K562 (cell line): ENCODE results near the gene SORCS1. TPM values are rescaled to one million over a fixed set of nuclear protein-coding genes. Genes with fewer than 3 reads are reported as not detected.

Experiments used
- FOXA3 ChIP-seq, 2 experiments: fragments of 450-650 bp in 1 of 2; sonication (generic) in 1 of 2; formaldehyde crosslinking; IDR thresholded peaks in 1 of 2; conservative IDR thresholded peaks in 1 of 2; 2 replicates each; pipeline versions ENCODE4 v1.4.0 to v1.8.0; 2020 to 2022; ENCODE audit warnings: mild to moderate bottlenecking in 2 of 2, missing genetic modification reagents in 1 of 2
- NCOA1 ChIP-seq: fragments of 450-650 bp; IDR thresholded peaks from 2 replicates; pipeline ENCODE4 v1.6.1; 2016; ENCODE audit warnings: low read depth
- SMAD3 ChIP-seq: fragments of 450-650 bp; formaldehyde crosslinking; conservative IDR thresholded peaks from 2 replicates; pipeline ENCODE4 v1.4.0; 2020; ENCODE audit warnings: mild to moderate bottlenecking
- SNRNP70 ChIP-seq: fragments of 200-400 bp; formaldehyde crosslinking; optimal IDR thresholded peaks from 2 replicates; pipeline ENCODE3; 2017; ENCODE audit warnings: low read depth, low read length
- TBP ChIP-seq: optimal IDR thresholded peaks from 2 replicates; pipeline ENCODE3; 2011; ENCODE audit warnings: low read depth, low read length, improper control_type of control experiment
- TCF3 ChIP-seq: sonication (generic); formaldehyde crosslinking; IDR thresholded peaks from 2 replicates; pipeline ENCODE4 v1.4.0; 2020; ENCODE audit warnings: mild to moderate bottlenecking, missing genetic modification reagents
- ZFPM2 ChIP-seq: fragments of 250-450 bp; sonication (Bioruptor Pico); IDR thresholded peaks from 2 replicates; pipeline ENCODE4 v1.5.1; 2022; ENCODE audit warnings: mild to moderate bottlenecking
- ZNF197 ChIP-seq: fragments of 200-800 bp; sonication (Bioruptor generic); IDR thresholded peaks from 2 replicates; pipeline ENCODE4 v1.6.1; 2016; ENCODE audit warnings: low read depth, missing genetic modification characterization, missing compliant biosample characterization
- ZNF23 ChIP-seq: fragments of 250-450 bp; sonication (Bioruptor Pico); IDR thresholded peaks from 2 replicates; pipeline ENCODE4 v1.4.0; 2020; ENCODE audit warnings: mild to moderate bottlenecking
- polyA plus RNA-seq, 8 experiments: library from polyadenylated mRNA; depleted of rRNA in 4 of 8; stranded (reverse) in 5 of 8; unstranded in 3 of 8; fragments of >200 nt; fragmentation: Nextera tagmentation in 2 of 8; fragmentation: Illumina TruSeq in 1 of 8; extraction: Ambion mirVana in 2 of 8; extraction: Trizol in 1 of 8; gene quantifications; 2 replicates each; pipeline versions ENCODE4 v1.2.1 to v1.2.3, GENCODE V29; 2011 to 2014; ENCODE audit warnings: inconsistent platforms in 1 of 8, missing spikeins in 1 of 8
- total RNA-seq, 7 experiments: library from RNA; depleted of rRNA in 6 of 7; stranded (reverse); fragments of >200 nt in 6 of 7; fragmentation: Illumina TruSeq in 2 of 7; extraction: Trizol in 2 of 7; gene quantifications; 2 replicates each; pipeline versions ENCODE4 v1.2.1 to v1.2.3, GENCODE V29; 2011 to 2021; ENCODE audit warnings: low replicate concordance in 1 of 7
- TF ChIP-seq, protein P1 (sequence below): fragments of 450-650 bp; IDR thresholded peaks from 2 replicates; pipeline ENCODE4 v1.7.1; 2018; ENCODE audit warnings: mild to moderate bottlenecking, low read depth; ENCODE audit not compliant: partially characterized antibody
- TF ChIP-seq, protein P2 (sequence below): fragments of 450-650 bp; conservative IDR thresholded peaks from 2 replicates; pipeline ENCODE4 v1.6.1; 2016; ENCODE audit warnings: missing genetic modification characterization, low read depth, mild to moderate bottlenecking, missing compliant biosample characterization, moderate library complexity
- TF ChIP-seq, protein P3 (sequence below): fragments of 450-650 bp; IDR thresholded peaks from 2 replicates; pipeline ENCODE4 v1.6.1; 2016; ENCODE audit warnings: missing biosample characterization, missing genetic modification characterization
- TF ChIP-seq, protein P4 (sequence below): fragments of 250-450 bp; sonication (Bioruptor Pico); IDR thresholded peaks from 2 replicates; pipeline ENCODE4 v1.5.0; 2021
- TF ChIP-seq, protein P5 (sequence below): fragments of 250-450 bp; sonication (Bioruptor Pico); IDR thresholded peaks from 2 replicates; pipeline ENCODE4 v1.4.0; 2020; ENCODE audit warnings: mild to moderate bottlenecking, moderate library complexity
- TF ChIP-seq, protein P6 (sequence below): sonication (generic); formaldehyde crosslinking; IDR thresholded peaks from 2 replicates; pipeline ENCODE4 v1.8.1; 2023; ENCODE audit warnings: mild to moderate bottlenecking, missing genetic modification reagents
- TF ChIP-seq, protein P7 (sequence below): IDR thresholded peaks from 2 replicates; pipeline ENCODE4 v1.6.1; 2014; ENCODE audit warnings: antibody characterized with exemption

The SORCS1 gene
- total and polyA plus RNA-seq, 9 of the 15 experiments (the other 6 are each of a cell fraction or from before 2014, with no cell fraction given), result 1.5 to 3.9 (median 2.7) TPM

DNA sequence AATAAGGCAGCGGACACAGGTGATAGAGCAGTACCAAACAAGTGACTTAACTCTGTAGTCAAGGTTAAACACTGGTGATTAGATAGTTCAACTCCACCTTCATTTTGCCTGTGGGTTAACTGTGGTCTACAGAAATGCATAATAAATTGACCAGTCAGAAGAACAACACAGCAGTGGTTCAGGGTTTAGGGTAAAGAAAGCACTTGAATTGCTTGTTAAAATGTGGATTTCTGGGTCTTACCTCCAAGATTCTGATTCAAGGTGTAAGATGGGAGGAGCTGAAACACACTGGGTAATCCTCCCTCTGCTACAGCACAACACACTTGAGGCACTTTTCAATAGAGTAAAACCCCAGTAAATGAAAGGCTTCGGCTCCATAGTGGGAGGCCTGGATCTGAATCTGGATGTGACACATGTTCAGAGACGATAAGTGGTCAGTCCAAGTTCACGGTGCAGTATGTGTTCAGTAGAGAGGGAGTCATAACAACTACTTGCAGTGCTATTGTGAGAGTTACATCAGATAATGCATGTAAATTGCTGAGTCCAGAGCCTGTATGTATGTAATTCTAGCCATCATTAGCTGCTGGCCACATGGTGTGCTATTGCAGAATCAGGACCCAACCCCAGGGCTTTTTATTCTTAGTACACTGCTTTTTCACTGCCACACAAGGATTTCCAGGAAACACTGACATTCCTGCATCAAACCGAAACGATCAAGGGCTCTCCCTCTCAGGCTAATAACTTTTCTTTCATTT lies 141.7 kb downstream of the SORCS1 start (continued):
- TF ChIP-seq NCOA1 (0 out of 2 replicates have a peak, but pooled peaks have one; percentile 50), SMAD3 (no peak), TBP (no peak), FOXA3 (CRISPR knock-in tag; conservative IDR thresholded peaks at IDR 0.05 in 1 of 2, IDR thresholded peaks at IDR 0.05 in 1 of 2) (peak in 1 of 2 experiments; percentile 55; a peak in 1 of 4 replicates), ZFPM2 (no peak), ZNF23 (CRISPR knock-in tag) (no peak), SNRNP70 (no peak), ZNF197 (CRISPR knock-in tag) (no peak), TCF3 (peak; percentile 91)
- TF ChIP-seq, protein P1, sequence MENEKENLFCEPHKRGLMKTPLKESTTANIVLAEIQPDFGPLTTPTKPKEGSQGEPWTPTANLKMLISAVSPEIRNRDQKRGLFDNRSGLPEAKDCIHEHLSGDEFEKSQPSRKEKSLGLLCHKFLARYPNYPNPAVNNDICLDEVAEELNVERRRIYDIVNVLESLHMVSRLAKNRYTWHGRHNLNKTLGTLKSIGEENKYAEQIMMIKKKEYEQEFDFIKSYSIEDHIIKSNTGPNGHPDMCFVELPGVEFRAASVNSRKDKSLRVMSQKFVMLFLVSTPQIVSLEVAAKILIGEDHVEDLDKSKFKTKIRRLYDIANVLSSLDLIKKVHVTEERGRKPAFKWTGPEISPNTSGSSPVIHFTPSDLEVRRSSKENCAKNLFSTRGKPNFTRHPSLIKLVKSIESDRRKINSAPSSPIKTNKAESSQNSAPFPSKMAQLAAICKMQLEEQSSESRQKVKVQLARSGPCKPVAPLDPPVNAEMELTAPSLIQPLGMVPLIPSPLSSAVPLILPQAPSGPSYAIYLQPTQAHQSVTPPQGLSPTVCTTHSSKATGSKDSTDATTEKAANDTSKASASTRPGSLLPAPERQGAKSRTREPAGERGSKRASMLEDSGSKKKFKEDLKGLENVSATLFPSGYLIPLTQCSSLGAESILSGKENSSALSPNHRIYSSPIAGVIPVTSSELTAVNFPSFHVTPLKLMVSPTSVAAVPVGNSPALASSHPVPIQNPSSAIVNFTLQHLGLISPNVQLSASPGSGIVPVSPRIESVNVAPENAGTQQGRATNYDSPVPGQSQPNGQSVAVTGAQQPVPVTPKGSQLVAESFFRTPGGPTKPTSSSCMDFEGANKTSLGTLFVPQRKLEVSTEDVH, result no peak
- TF ChIP-seq, protein P2, sequence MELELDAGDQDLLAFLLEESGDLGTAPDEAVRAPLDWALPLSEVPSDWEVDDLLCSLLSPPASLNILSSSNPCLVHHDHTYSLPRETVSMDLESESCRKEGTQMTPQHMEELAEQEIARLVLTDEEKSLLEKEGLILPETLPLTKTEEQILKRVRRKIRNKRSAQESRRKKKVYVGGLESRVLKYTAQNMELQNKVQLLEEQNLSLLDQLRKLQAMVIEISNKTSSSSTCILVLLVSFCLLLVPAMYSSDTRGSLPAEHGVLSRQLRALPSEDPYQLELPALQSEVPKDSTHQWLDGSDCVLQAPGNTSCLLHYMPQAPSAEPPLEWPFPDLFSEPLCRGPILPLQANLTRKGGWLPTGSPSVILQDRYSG (tag), result no peak
- TF ChIP-seq, protein P3, sequence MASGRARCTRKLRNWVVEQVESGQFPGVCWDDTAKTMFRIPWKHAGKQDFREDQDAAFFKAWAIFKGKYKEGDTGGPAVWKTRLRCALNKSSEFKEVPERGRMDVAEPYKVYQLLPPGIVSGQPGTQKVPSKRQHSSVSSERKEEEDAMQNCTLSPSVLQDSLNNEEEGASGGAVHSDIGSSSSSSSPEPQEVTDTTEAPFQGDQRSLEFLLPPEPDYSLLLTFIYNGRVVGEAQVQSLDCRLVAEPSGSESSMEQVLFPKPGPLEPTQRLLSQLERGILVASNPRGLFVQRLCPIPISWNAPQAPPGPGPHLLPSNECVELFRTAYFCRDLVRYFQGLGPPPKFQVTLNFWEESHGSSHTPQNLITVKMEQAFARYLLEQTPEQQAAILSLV (tag), result 0 out of 2 replicates have a peak, but pooled peaks have one; percentile 22
- TF ChIP-seq, protein P4, sequence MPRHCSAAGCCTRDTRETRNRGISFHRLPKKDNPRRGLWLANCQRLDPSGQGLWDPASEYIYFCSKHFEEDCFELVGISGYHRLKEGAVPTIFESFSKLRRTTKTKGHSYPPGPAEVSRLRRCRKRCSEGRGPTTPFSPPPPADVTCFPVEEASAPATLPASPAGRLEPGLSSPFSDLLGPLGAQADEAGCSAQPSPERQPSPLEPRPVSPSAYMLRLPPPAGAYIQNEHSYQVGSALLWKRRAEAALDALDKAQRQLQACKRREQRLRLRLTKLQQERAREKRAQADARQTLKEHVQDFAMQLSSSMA, result no peak
- TF ChIP-seq, protein P5, sequence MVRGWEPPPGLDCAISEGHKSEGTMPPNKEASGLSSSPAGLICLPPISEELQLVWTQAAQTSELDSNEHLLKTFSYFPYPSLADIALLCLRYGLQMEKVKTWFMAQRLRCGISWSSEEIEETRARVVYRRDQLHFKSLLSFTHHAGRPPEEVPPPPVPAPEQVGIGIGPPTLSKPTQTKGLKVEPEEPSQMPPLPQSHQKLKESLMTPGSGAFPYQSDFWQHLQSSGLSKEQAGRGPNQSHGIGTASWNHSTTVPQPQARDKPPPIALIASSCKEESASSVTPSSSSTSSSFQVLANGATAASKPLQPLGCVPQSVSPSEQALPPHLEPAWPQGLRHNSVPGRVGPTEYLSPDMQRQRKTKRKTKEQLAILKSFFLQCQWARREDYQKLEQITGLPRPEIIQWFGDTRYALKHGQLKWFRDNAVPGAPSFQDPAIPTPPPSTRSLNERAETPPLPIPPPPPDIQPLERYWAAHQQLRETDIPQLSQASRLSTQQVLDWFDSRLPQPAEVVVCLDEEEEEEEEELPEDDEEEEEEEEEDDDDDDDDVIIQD, result no peak
- TF ChIP-seq, protein P6, sequence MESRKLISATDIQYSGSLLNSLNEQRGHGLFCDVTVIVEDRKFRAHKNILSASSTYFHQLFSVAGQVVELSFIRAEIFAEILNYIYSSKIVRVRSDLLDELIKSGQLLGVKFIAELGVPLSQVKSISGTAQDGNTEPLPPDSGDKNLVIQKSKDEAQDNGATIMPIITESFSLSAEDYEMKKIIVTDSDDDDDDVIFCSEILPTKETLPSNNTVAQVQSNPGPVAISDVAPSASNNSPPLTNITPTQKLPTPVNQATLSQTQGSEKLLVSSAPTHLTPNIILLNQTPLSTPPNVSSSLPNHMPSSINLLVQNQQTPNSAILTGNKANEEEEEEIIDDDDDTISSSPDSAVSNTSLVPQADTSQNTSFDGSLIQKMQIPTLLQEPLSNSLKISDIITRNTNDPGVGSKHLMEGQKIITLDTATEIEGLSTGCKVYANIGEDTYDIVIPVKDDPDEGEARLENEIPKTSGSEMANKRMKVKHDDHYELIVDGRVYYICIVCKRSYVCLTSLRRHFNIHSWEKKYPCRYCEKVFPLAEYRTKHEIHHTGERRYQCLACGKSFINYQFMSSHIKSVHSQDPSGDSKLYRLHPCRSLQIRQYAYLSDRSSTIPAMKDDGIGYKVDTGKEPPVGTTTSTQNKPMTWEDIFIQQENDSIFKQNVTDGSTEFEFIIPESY (CRISPR knock-in tag), result 0 out of 2 replicates have a peak, but pooled peaks have one; percentile 31
- TF ChIP-seq, protein P7, sequence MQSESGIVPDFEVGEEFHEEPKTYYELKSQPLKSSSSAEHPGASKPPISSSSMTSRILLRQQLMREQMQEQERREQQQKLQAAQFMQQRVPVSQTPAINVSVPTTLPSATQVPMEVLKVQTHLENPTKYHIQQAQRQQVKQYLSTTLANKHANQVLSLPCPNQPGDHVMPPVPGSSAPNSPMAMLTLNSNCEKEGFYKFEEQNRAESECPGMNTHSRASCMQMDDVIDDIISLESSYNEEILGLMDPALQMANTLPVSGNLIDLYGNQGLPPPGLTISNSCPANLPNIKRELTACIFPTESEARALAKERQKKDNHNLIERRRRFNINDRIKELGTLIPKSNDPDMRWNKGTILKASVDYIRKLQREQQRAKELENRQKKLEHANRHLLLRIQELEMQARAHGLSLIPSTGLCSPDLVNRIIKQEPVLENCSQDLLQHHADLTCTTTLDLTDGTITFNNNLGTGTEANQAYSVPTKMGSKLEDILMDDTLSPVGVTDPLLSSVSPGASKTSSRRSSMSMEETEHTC, result no peak
